Measurements from ENCODE around the gene ZAP70.
"Not testable (repeated sequence)": the region's sequence is repeated elsewhere in the genome, so short reads cannot be mapped to it uniquely, and the experiment has no call there.

ZAP70 gene

DNA sequence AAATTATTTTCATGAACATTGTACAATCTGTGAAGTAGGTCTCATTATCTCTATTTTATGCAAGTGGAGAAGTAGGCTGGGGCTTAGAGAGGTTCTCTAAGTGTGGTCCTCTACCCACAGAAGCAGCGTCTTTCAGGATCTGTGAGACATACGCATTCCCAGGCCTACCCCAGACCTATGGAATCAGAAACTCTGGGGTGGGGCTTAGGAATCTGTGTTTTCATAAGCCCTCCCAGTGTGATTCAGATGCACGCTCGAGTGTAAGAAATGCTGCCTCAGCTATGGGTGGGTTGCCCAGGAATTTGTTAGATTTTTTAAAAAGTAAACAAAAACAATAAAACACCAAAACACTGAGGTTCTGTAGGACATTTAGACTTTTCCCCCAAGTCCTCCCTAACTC, 14.8 kb upstream of the ZAP70 start:
- DNase-seq (ENCODE audit: low read depth in 3 of 3), result no peak

DNA sequence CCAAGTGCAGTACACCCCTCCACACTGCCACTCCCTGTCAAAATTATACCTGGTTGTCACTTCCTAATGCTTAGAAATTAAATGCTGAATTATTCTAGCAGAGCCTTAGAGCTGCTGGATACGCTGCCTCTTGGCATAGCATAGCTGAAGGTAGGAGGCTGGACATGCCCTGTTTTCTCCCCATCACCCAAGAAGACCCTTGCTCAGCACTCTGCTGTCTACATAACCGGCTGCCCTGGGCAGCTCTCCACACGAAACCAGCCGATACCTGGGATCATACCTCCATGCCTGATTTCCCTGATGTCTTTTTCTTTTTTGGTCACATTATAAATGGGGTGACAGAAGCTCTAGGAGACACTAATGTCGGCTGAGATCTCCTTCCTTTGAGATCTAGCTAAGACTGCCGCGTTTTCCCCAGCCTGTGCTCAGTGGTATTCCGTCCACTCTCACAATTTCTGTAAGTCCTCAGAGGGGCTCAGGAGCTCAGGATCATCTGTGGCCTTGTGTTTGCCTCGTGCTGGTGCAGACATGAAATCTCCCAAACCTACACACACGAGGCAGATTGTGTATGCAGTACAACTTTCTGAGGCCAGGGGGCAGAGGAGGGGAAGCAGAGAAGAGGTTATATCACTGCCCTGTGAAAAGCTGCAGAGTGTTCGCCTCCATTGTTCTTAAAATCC, 13.5 kb upstream of the ZAP70 start:
- DNase-seq (ENCODE audit: low read depth in 3 of 3), result peak in 1 of 3 experiments; percentile 38

DNA sequence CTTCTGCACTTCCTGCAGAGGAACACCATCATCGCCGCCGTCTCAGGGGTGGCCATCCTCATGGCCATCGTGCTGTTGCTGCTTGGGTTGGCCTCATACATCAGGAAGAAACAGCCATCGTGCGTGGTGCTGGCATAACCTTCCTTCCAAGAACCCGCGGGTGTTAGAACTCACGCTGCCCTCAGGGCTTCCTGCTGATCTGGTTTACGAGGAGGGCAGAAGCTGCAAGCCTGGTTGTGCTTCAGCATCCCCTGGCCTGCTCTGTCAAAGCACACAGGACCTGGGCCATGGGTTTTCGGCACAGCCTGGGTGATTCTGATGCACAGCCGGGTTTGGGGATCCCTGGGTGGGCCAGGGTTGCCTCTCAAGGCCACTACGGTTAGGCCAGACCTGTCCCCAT, 12.2 kb upstream of the ZAP70 start:
- DNase-seq (ENCODE audit: low read depth in 3 of 3), result no peak

DNA sequence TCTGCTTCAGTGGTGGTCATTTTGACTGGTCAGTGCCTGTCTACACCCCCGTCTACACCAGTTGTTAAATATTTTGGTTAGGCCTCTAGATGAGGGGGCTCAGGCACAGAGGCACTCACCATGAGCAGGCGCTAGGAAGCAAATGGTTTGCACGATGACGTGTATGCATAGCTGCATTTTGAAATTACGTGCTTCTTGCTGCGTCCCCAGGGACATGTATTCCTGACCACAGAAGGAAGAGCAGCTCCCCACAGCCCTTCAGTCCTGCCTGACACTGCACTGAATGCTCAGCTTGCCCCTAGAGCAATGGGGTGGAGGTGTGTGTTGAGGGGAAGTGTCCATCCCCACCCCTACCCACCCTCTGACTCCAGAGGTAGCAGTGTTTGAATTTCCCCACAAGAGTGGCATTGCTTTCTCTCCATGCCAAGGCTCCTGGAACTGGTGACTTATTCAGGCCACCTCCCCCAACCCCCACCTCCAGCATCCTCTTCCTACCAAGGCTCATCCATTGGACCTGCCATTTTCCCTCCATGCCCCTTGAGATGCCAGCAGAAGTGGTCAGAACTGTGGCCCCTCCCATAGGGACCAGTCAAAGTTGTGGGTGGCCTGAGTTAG, 11.4 kb upstream of the ZAP70 start:
- no peak for DNase-seq (ENCODE audit: low read depth in 3 of 3)

GRCh38 chr2:97702731-97703470, 10.5 kb upstream of the ZAP70 start:
- no peak for DNase-seq (ENCODE audit: low read depth in 3 of 3)

GRCh38 chr2:97703741-97704140, 9.6 kb upstream of the ZAP70 start:
- no peak for DNase-seq (ENCODE audit: low read depth in 3 of 3)

DNA sequence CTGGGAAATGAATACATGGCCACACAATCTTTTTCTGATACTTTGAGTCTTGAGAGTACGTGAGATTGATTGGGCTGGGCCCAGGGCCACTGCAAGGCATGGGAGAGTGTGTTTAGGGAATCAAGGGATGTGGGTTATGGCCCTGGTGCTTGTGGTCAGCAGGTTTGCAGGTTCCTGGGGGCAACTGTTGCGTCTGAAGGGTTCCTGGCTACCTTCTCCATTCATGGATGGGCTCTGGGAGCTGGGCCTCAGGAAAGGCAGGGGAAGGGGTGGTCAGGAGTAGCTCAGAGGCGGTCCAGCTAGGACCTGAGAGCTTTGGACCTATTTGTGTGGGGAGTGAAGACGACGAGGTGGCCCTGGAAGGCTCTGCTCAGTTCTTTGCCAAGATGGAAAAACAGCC, 8.4 kb upstream of the ZAP70 start:
- no peak for DNase-seq (ENCODE audit: low read depth in 3 of 3)

GRCh38 chr2:97706112-97706511, 7.3 kb upstream of the ZAP70 start:
- no peak for DNase-seq (ENCODE audit: low read depth in 3 of 3)

DNA sequence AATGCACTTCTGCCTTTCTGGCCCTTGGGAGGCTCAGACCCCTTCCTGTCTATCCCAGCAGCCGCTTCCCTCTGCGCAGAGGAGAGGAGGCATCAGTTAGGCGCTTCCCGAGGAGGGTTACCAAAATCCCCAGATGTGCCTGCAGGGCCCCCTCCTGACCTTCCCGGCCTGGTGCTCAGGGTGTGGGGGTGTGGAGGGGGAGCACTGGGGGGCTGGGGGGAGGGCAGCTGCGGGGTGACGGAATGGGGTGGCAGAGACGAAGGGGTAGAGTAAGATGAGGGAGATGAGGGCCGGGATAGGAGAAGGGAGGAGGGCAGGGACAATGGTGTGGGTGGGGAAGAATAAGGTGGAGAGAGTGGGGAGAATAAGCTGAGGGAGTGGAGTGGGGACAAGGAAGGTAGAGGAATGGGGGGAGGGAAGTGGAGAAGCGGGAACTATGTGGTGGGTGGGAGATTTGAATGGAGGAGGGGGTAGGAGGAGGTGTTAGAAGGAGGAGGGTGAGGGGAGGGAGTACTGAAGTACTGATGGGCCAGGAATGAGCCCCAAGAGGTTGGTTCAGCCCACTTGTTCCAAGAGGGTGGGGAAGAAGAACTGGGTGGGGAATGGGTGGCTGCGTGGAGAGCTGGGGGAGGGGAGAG, 6.5 kb upstream of the ZAP70 start:
- DNase-seq (ENCODE audit: low read depth in 3 of 3), result no peak

DNA sequence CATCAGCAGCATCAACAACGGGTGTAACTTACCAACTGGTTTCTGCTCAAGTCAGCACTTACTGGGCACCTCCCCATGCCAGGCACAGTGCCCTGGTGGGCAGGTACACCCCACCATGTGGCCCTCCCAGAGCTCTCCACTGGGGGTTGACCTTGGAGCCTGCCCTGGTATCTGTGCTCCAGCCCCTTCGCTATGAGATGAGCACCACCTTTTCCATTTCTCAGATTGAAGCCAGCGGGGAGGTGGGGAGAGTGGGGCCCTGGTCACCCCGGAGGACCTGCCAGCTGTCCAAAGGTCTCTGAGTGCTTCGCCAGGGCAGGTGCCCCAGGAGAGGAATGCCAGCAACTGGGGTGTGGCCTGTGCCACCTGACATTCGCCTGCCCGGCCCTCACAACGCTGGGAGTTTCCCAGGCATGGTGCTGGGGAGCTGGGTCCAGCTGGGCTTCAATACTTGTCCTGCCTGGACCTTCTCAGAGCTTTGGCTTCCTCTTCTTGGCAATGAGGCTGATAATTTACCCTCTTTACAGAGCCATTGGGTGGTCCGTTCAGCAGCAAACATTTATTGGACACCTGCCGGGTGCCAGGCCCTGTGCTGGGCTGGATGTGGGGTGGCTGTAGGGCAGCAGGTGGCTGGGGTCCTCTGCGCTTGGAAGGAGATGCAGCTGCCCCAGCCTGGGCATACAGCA, 5.9 kb upstream of the ZAP70 start:
- DNase-seq (ENCODE audit: low read depth in 3 of 3), result no peak

DNA sequence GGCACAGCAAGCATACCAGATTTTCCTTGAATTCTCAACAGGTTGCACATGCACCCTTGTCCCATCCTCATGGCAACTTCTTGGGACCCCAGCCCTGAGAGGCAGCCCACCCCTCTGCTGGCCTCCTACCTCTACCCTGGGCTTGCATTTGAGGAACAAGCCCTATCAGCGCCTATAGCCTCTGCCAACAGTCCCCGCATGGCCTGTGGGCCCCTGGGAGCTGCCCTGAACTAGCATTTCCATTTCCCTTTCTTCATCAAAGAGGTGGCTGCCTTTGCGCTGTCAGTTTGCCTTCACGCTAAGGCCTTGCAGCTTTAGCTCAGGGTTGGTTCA, 5.4 kb upstream of the ZAP70 start:
- no peak for DNase-seq (ENCODE audit: low read depth in 3 of 3)

DNA sequence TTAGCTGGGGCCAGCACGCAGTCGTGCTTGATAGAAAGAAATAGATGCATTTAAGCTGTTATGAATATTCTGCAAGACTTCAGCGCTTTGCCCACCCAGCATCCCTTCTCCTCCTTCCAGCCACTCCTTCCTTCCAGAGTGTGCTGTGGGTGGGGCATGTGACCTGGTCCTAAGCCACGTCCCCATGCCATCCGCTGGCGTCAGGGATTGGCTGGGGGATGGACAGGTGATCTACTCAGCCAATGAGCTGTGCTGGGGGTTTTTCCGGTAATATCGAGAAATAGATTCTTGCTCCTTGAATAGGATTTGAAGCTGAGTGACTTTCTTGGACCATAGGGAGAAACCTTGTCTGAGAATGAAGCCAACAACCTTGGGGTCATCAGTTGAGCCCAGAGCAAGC, 4.8 kb upstream of the ZAP70 start:
- no peak for DNase-seq (ENCODE audit: low read depth in 3 of 3)

- DNase-seq (ENCODE audit: low read depth in 3 of 3), result no peak
These were observed 2.0 kb upstream of the ZAP70 start for GRCh38 chr2:97711394-97711711.

DNA sequence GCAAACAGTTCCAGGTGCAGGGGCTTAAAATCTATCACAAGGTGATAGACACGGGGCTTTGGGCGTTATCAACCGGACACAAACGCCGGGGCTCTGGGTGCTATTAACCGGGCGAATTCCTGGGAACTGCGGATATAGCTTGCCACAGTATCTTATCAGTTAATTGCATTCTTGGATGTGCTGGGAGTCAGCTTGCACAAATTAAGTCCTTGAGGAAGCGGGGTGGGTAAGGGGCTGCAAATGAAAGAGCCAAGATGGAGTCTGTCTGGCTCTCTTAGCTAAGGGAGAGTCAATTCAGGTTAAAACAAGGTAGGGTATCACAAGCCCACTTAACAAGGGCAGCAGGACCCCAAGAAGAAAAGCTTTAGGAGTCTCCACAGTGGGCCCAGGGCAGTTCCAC, 1.2 kb upstream of the ZAP70 start:
- DNase-seq (ENCODE audit: low read depth in 3 of 3), result not testable (repeated sequence)

DNA sequence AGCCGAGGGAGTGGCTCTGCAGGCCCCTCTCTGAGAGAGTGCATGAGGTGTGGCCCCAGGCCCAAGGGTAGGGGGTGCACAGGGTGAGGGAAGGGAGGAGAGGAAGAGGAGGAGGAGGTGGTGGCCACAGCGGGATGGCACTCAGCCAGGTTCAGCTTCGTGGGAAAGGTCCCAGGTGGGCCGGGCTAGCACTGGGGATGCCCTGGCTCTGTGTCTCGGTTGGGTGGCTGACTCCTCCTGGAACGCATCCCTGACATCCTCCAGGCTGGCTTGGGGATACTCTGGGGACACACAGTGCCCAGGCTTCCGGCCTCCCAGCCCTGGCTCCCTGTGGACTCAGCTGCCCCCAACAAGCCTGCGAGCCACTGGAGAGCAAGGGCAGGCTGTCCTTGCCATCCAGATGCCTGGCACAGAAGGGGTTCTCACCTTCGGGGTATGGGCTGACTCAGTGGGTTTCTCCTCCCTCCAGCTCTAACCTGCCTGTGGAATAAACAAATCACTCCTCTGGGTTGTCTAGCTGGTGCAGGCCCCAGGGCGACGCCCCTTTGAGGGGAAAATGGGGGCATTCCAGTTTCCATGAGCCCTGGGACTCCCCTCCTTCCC, 582 bp upstream of the ZAP70 start:
- peak; percentile 35 to 50 (median 39) for DNase-seq (ENCODE audit: low read depth in 3 of 3)

- DNase-seq (ENCODE audit: low read depth in 3 of 3), result no peak
These were observed 941 bp downstream of the ZAP70 start for GRCh38 chr2:97714084-97714949.

GRCh38 chr2:97714950-97715652, 1.7 kb downstream of the ZAP70 start:
- DNase-seq (ENCODE audit: low read depth in 3 of 3), result no peak

DNA sequence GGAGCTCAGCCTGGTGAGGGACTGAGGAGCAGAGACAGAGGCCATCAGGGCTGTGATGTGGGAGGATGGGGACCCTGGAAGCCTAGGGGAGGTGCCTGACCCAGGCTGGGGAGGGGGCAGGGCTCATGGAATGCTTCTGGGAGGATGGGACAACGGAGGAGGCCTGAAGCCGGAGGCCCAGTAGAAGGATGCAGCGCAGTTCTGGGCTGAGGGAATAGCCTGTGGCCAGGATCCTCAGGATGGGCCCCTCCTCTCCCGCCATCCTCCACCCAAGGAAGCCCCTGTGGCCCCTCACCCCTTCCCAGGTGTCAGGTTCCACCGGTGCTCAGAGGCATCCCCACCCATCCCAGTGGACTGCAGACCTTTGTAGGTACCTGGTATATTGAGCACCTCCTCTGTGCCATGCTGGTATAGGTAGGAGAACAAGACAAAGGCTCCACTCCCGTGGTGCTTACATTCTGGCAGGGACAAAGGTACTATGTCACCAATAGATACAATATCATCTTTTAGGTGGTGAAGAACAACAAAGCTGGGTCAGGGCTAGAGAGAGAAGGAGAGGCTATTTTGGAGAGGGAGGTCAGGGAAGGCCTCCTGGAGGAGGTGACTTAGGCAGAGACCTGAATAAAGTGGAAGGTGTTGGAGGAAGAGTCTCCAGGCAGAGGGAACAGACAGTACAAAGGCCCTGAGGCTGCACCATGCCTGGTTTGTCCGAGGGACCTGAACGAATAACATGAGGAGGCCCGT, 2.7 kb downstream of the ZAP70 start:
- no peak for DNase-seq (ENCODE audit: low read depth in 3 of 3)

Measured in stimulated activated CD4-positive, alpha-beta T cell treated with anti-CD3 and anti-CD28 coated beads, TNF-alpha, amount 100 ng/mL, for 4 hours (primary cell).